ENCODE results near the gene SDR42E1.

SDR42E1 gene, protein sequence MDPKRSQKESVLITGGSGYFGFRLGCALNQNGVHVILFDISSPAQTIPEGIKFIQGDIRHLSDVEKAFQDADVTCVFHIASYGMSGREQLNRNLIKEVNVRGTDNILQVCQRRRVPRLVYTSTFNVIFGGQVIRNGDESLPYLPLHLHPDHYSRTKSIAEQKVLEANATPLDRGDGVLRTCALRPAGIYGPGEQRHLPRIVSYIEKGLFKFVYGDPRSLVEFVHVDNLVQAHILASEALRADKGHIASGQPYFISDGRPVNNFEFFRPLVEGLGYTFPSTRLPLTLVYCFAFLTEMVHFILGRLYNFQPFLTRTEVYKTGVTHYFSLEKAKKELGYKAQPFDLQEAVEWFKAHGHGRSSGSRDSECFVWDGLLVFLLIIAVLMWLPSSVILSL

DNA sequence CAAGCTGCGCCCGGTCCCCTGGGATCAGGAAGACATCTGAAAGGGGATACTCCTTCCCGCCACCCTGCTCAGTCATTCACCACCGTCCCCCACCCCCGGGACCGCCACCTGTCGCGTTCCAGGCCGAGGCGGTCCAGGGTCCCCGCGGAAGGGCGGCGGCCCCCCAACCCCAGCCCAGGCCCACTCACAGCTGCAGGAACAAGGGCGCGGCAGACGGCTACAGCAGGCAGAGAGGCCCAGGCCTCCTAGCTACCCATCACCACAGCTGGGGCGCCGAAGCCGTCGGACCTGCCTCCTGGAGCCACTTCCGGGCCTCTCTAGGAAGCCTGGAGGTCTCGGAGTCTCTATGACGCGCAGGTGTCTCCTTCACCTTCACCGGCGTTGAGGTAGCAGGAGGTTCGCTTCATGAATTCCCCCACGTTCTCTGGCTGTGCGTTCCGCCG is at the start of gene SDR42E1:
Gene SDR42E1, minus strand, starts transcription at position 272 of the 443 bp plus-strand sequence. CDS start 10,612 bp downstream, outside the sequence.
- H3K27me3 ChIP-seq (ENCODE audit: control insufficient read depth, insufficient read depth, low read length) = no peaks in the 10 kb centered on the region
- H3K4me1 ChIP-seq (ENCODE audit: control insufficient read depth, insufficient read depth, low read length) = no peaks in the 10 kb centered on the region
- WGBS (ENCODE audit: insufficient coverage, insufficient read length) = no CpG with 5 or more reads among the region's 32 CpGs
- no peak for DNase-seq (ENCODE audit: low read depth, low spot score)
- no peak within 1 kb of the TSS for H3K4me3 ChIP-seq (ENCODE audit: low read length)
- no peaks in the 10 kb centered on the region for H3K36me3 ChIP-seq (ENCODE audit: control insufficient read depth, insufficient read depth, low read length)
- H3K9me3 ChIP-seq (ENCODE audit: control insufficient read depth, insufficient read depth, low read length) = no peaks in the 10 kb centered on the region; the same call in 1 of the 2 replicates
- no peak within 1 kb of the TSS for H3K27ac ChIP-seq (ENCODE audit: low read length)

GRCh38 chr16:82059983-82060421 is 48.7 kb upstream of the SDR42E1 start:
- H3K27ac ChIP-seq (ENCODE audit: low read length) = no peak overlapping the region
- DNase-seq (ENCODE audit: low read depth, low spot score) = no peak
- no peaks in the 10 kb centered on the region for H3K9me3 ChIP-seq (ENCODE audit: control insufficient read depth, insufficient read depth, low read length)
- no peaks in the 10 kb centered on the region for H3K4me1 ChIP-seq (ENCODE audit: control insufficient read depth, insufficient read depth, low read length)
- no CpG with 5 or more reads among the region's 1 CpG for WGBS (ENCODE audit: insufficient coverage, insufficient read length)
- H3K36me3 ChIP-seq (ENCODE audit: control insufficient read depth, insufficient read depth, low read length) = no peaks in the 10 kb centered on the region
- no peak overlapping the region for H3K4me3 ChIP-seq (ENCODE audit: low read length)
- H3K27me3 ChIP-seq (ENCODE audit: control insufficient read depth, insufficient read depth, low read length) = no peaks in the 10 kb centered on the region

DNA sequence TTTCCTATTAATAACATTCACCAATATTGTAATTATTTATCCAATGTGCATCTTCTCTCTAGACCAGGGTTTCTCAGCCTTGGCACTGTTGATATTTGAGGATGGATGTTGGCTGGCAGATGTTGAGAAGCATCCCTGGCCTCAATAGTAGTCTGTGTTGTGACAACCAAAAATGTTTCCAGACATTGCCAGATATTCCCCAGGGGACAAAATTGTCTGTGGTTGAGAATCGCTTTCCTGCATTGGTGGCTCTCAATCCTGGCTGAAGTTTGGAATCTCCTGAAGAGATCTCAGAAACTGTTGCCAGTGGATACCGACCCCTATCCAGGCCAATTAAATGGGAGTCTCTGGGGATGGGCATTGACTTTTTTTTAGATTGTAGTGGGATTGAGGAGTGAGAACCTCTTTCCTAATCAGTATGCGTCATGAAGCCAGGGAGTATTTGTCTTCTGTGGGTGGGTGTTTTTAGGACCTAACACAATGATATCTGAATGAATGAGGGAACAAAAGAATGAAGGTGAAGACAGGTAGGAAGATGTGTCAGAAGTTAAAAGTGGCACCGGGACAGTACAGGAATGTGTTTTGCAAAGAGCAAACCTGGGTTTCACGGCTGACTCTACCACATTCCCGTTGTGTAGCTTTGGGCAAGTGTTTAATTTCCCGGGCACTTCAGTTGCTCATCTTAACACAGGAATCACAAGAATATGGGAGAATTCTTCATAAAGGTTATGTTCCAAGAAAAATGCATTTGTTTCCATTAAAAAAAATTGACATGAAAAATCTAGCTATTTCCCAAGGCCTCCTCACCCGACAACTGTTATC is 48.1 kb upstream of the SDR42E1 start:
- DNase-seq (ENCODE audit: low read depth, low spot score) = no peak
- WGBS (ENCODE audit: insufficient coverage, insufficient read length) = no CpG with 5 or more reads among the region's 8 CpGs
- Histone ChIP-seq H3K27me3 (ENCODE audit: control insufficient read depth, insufficient read depth, low read length) (no peaks in the 10 kb centered on the region), H3K9me3 (ENCODE audit: control insufficient read depth, insufficient read depth, low read length) (no peaks in the 10 kb centered on the region), H3K36me3 (ENCODE audit: control insufficient read depth, insufficient read depth, low read length) (no peaks in the 10 kb centered on the region), H3K27ac (ENCODE audit: low read length) (no peak overlapping the region), H3K4me3 (ENCODE audit: low read length) (no peak overlapping the region), H3K4me1 (ENCODE audit: control insufficient read depth, insufficient read depth, low read length) (no peaks in the 10 kb centered on the region)

DNA sequence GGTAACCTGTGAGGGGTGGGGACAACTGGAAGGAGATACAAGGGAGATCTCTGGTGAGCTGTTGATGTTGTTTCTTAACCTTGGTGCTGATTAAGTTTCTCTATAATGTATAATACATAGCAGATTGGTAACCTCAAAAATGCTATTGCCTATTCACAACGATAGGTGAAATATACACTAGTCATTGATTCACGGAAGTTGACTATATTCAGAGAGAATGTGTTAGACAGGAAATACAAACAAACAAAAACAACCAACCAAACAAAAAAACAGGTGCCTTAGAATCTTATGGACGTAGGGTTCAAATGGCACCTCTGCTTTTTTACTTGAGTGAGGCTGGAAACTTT is 45.3 kb upstream of the SDR42E1 start:
- H3K9me3 ChIP-seq (ENCODE audit: control insufficient read depth, insufficient read depth, low read length) = no peaks in the 10 kb centered on the region
- no peaks in the 10 kb centered on the region for H3K27me3 ChIP-seq (ENCODE audit: control insufficient read depth, insufficient read depth, low read length)
- no peak for DNase-seq (ENCODE audit: low read depth, low spot score)
- H3K27ac ChIP-seq (ENCODE audit: low read length) = no peak overlapping the region
- no peaks in the 10 kb centered on the region for H3K36me3 ChIP-seq (ENCODE audit: control insufficient read depth, insufficient read depth, low read length)
- H3K4me3 ChIP-seq (ENCODE audit: low read length) = no peak overlapping the region
- no CpG with 5 or more reads among the region's 3 CpGs for WGBS (ENCODE audit: insufficient coverage, insufficient read length)
- no peaks in the 10 kb centered on the region for H3K4me1 ChIP-seq (ENCODE audit: control insufficient read depth, insufficient read depth, low read length)

GRCh38 chr16:82055728-82056549 is 44.7 kb upstream of the SDR42E1 start:
- DNase-seq (ENCODE audit: low read depth, low spot score) = no peak
- Histone ChIP-seq H3K27ac (ENCODE audit: low read length) (no peak overlapping the region), H3K4me3 (ENCODE audit: low read length) (no peak overlapping the region), H3K36me3 (ENCODE audit: control insufficient read depth, insufficient read depth, low read length) (no peaks in the 10 kb centered on the region), H3K9me3 (ENCODE audit: control insufficient read depth, insufficient read depth, low read length) (no peaks in the 10 kb centered on the region), H3K4me1 (ENCODE audit: control insufficient read depth, insufficient read depth, low read length) (no peaks in the 10 kb centered on the region), H3K27me3 (ENCODE audit: control insufficient read depth, insufficient read depth, low read length) (no peaks in the 10 kb centered on the region)
- WGBS (ENCODE audit: insufficient coverage, insufficient read length) = no CpG with 5 or more reads among the region's 8 CpGs

DNA sequence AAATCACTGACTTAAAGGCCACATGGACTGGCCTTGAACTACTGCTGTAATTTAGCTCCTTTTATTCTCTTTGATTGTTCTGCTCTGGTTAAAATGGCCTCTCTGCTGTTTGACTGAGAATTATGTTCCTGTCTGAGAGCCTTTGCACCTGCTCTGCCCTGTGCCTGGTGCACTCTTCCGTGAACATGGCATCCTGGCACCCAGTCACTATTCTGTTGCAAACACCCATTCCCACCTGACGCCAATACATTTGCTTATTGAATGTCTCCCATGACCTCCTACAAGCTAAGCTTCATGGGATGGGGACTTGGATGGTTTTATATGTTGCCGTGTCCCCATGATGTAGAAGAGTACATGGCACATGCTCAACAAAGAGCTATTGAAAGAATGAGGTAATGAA is 43.8 kb upstream of the SDR42E1 start:
- no CpG with 5 or more reads among the region's 3 CpGs for whole genome bisulfite sequencing (ENCODE audit: insufficient coverage, insufficient read length)
- no peak for DNase-seq (ENCODE audit: low read depth, low spot score)
- Histone ChIP-seq H3K36me3 (ENCODE audit: control insufficient read depth, insufficient read depth, low read length) (no peaks in the 10 kb centered on the region), H3K9me3 (ENCODE audit: control insufficient read depth, insufficient read depth, low read length) (no peaks in the 10 kb centered on the region), H3K4me1 (ENCODE audit: control insufficient read depth, insufficient read depth, low read length) (no peaks in the 10 kb centered on the region), H3K27ac (ENCODE audit: low read length) (no peak overlapping the region), H3K4me3 (ENCODE audit: low read length) (no peak overlapping the region), H3K27me3 (ENCODE audit: control insufficient read depth, insufficient read depth, low read length) (no peaks in the 10 kb centered on the region)

DNA sequence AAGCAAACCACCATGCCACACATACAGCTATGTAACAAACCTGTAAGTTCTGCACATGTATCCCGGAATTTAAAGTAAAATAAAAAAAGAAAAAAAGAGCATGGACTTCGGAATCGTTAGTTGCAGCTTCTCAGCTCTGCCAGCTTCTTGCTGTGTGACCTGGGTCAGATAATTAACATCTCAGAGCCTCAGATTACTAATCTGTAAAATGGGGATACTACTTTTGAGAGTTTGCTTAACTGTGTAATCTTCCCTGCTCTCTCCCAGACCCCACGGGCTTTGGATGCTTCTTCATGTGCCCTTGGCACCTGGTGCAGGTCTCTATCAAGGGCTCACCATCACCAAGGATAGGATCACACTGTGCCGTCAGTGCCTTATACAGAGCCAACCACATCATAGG is 40.4 kb upstream of the SDR42E1 start:
- no peaks in the 10 kb centered on the region for H3K27me3 ChIP-seq (ENCODE audit: control insufficient read depth, insufficient read depth, low read length)
- WGBS (ENCODE audit: insufficient coverage, insufficient read length) = no CpG with 5 or more reads among the region's 5 CpGs

GRCh38 chr16:82050909-82051357 is 39.7 kb upstream of the SDR42E1 start:
- WGBS (ENCODE audit: insufficient coverage, insufficient read length) = no CpG with 5 or more reads among the region's 4 CpGs

More for the DNA sequence above, 40.4 kb upstream of the SDR42E1 start:
- Histone ChIP-seq H3K27ac (ENCODE audit: low read length) (no peak overlapping the region), H3K4me1 (ENCODE audit: control insufficient read depth, insufficient read depth, low read length) (no peaks in the 10 kb centered on the region), H3K4me3 (ENCODE audit: low read length) (no peak overlapping the region), H3K36me3 (ENCODE audit: control insufficient read depth, insufficient read depth, low read length) (no peaks in the 10 kb centered on the region), H3K9me3 (ENCODE audit: control insufficient read depth, insufficient read depth, low read length) (no peaks in the 10 kb centered on the region)
- no peak for DNase-seq (ENCODE audit: low read depth, low spot score)

DNA sequence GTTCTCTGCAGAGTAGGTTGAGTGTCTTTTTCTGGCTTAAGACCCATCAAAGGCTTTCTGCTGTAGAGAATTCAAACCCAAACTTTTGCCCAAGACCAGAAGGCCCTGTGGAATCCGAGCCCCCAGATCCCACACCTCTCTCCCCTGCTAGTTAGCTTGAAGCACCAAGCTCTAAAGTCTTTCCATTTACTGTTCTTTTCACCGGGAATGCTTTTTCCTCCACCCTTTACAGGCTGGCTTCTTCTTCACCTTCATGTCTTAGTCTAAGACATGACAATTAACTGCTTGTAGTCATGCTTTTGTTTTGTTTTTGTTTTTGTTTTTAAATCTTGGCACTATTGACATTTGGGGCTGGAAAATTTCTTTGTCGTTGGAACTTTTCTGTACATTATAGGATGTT is 39.2 kb upstream of the SDR42E1 start:
- DNase-seq (ENCODE audit: low read depth, low spot score) = no peak
- Histone ChIP-seq H3K27me3 (ENCODE audit: control insufficient read depth, insufficient read depth, low read length) (no peaks in the 10 kb centered on the region), H3K9me3 (ENCODE audit: control insufficient read depth, insufficient read depth, low read length) (no peaks in the 10 kb centered on the region), H3K27ac (ENCODE audit: low read length) (no peak overlapping the region), H3K4me3 (ENCODE audit: low read length) (no peak overlapping the region), H3K36me3 (ENCODE audit: control insufficient read depth, insufficient read depth, low read length) (no peaks in the 10 kb centered on the region), H3K4me1 (ENCODE audit: control insufficient read depth, insufficient read depth, low read length) (no peaks in the 10 kb centered on the region)
- WGBS (ENCODE audit: insufficient coverage, insufficient read length) = no CpG with 5 or more reads among the region's 3 CpGs

More at GRCh38 chr16:82050909-82051357, 39.7 kb upstream of the SDR42E1 start:
- no peak for DNase-seq (ENCODE audit: low read depth, low spot score)
- Histone ChIP-seq H3K9me3 (ENCODE audit: control insufficient read depth, insufficient read depth, low read length) (no peaks in the 10 kb centered on the region), H3K27me3 (ENCODE audit: control insufficient read depth, insufficient read depth, low read length) (no peaks in the 10 kb centered on the region), H3K4me1 (ENCODE audit: control insufficient read depth, insufficient read depth, low read length) (no peaks in the 10 kb centered on the region), H3K27ac (ENCODE audit: low read length) (no peak overlapping the region), H3K4me3 (ENCODE audit: low read length) (no peak overlapping the region), H3K36me3 (ENCODE audit: control insufficient read depth, insufficient read depth, low read length) (no peaks in the 10 kb centered on the region)

DNA sequence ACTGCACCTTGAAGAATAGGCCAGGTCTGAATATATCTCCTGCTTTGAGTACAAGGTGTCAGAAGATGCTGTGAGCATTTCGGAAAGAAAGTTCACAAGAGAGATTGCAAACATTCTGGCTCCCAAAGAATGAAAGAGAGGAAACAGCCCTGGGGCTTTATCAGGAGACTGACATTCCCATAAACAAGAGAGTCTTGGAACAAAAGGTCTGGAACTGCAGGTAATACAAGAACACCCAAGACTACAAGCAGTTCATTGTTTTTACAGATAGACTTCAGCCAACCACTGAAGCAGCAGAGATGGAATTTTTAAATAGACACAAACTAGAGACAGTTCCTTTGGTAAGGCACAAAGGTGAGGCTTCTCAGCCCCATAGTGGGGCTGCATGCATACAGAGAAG is 38.2 kb upstream of the SDR42E1 start:
- DNase-seq (ENCODE audit: low read depth, low spot score) = no peak
- Histone ChIP-seq H3K9me3 (ENCODE audit: control insufficient read depth, insufficient read depth, low read length) (no peaks in the 10 kb centered on the region), H3K27ac (ENCODE audit: low read length) (no peak overlapping the region), H3K4me1 (ENCODE audit: control insufficient read depth, insufficient read depth, low read length) (no peaks in the 10 kb centered on the region), H3K4me3 (ENCODE audit: low read length) (no peak overlapping the region), H3K36me3 (ENCODE audit: control insufficient read depth, insufficient read depth, low read length) (no peaks in the 10 kb centered on the region), H3K27me3 (ENCODE audit: control insufficient read depth, insufficient read depth, low read length) (no peaks in the 10 kb centered on the region)
- no CpG with 5 or more reads among the region's 1 CpG for WGBS (ENCODE audit: insufficient coverage, insufficient read length)
